GM21360 (cell line): ENCODE data around the gene SMC3.

Experiments
- ATAC-seq: cut with Tn5 transposase; IDR thresholded peaks from one replicate; pipeline ENCODE4 v1.9.1; 2021; ENCODE audit warnings: mild to moderate bottlenecking, moderate library complexity; ENCODE audit not compliant: unreplicated experiment

The SMC3 gene

DNA sequence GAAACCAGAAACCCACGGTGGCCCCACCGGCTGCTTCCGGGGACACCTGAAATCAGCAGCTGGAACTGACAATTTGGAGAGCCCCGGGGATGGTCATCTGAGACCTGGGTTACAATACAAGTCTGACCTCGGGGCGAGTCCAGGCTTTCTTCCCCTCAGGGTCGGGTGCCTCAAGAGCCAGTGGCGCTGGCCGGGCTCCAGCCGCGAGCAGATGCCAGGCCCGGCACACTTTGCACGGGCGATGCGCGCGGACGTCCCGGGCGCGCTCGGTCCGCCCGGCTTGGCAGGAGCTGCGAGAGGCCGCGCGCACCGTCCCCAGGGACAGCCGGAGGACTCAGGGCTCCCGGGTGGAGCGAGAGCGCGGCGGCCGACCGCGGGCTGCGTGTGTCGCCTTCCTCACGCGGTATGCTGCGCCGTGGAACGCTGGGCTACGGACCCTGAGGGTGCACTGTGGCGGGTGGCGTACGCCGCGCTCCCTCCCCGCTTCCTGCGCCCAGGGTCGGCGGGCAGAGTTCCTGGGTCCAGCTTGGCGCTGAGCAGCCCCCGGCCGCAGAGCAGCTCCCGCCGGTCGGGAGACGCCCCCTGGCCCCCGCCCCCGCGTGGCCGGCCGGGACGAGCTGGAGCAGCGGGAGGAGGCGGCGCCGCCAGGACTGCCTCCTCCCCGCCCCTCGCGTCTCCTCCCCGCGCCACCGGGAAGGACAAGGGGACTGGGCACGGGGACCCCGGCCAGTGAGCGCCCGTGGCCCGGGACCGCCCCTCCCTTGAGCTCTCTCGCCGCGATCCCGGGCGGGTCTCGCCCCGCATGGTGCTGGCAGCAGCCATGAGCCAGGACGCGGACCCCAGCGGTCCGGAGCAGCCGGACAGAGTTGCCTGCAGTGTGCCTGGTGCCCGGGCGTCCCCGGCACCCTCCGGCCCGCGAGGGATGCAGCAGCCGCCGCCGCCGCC is 76.4 kb downstream of the SMC3 start, which contains the start of gene RBM20:
RBM20 (plus strand) TSS at position 684 of the 945 bp plus-strand sequence; CDS start at position 803, 119 bp downstream.
- peak; percentile 47 for ATAC-seq

DNA sequence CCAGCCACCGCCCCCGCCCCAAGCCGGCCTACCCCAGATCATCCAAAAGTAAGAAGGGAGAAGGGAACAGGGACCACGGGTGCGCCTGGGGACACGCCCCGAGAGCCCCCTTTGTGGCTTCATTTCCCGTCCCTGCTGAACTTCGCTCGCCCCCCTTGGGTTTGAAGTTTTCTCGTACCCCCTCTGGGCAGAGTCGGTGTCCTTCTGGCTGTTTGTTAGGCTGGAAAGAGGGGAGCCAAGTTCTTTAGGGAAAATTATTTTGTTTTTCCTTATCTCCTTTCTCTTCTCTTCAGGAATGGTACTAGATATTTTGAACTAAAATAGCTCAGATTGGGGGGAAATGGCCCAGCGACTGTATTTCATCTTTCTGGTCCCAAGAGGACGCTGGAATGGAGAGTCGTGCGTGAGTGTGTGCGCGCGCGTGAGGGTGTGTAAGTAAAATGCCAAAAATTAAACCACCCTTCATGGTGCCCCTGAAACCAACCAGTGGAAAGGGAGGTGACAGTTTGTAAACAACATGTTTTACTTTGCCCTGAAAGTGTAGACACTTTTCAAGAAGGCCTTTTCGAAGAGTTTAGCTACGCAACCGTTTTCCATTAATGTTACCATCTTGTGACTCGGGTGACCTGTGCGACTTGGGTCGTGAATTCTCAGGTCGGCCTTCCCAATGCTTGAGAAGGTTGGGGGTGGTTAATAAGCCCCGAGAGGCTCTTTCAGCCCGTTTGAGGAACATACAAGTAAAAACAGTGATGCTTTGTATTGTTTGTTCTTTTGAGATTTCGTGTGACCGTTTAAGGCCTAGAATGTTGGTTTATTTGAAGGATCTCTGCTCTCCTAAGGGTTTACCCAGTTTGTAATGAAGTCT is 77.3 kb downstream of the SMC3 start:
- ATAC-seq, result no peak

DNA sequence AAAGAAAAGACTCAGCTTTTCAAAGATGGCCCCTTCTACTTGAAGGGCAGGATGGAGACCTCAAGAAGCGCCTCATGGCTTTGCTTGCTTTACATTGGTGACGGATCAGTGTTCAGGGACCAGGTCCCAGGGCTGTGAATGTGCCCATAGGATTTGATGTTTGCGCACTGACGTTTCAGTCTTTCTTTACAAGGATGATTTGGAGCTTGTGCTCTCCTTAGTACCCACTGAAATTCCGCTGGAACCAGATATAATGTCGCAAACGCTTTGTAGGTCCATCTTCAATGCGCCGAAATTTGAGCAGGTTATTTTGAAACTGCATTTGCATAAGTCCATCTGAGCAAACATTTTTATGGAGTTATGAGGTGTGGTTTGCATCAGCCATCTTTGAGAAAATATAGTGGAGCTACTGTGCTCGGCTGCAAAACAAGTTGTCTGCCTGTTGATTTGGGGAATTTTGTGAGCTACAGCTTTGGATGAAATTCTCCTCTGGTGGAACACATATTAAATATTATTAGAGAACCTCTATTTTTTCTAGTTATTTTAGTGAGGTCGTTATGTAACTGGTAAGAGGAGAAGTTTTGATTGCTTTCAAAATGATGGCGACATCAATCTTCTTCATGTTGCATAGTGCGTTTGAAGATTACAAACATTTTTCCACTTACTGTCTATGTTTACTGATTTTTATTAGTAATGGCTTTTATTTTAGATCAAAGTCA is 79.1 kb downstream of the SMC3 start:
- no peak for ATAC-seq

DNA sequence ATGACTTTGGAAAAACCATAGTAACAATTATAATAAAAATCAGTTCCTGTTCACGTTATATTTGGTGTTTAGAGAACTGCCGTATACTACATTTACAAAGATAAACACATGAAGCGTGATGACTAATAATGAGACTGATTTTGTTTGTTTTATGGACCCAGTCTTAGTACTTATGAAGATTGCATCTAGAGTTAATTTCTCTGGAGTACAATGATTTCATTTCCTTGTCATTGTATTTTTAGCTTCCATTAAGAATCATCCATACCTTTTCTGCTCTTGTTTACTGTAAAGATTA is 79.6 kb downstream of the SMC3 start:
- no peak for ATAC-seq

DNA sequence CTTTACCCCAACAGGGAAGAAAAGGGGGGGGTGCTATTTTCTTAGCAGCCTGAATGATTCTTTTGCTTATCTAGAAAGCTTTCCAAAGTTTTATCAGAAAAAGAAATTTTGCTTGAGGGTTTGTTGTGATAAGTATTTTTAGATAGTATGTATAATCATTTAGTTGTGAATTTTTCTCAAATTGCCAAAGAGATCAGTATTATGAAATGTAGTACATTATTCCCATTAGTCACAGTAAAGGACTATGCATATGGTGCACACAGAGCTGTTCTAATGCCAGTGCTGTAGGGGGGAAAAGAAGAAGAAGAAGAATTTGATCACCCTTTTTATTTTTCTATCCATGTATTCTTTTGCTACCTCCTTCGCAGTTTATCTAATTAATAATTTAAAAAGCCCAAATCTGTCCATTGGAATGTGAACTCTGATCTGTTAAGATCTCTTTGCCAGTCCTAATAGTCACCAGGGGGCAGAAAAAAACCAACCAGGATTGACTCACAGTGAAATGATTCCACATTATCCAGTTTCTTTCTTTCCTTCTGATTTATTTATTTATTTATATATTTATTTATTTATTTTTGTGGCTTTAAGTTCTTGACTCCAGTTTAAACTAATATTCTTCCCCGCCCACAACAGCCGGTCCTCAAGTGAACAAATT is 81.3 kb downstream of the SMC3 start:
- ATAC-seq, result no peak

DNA sequence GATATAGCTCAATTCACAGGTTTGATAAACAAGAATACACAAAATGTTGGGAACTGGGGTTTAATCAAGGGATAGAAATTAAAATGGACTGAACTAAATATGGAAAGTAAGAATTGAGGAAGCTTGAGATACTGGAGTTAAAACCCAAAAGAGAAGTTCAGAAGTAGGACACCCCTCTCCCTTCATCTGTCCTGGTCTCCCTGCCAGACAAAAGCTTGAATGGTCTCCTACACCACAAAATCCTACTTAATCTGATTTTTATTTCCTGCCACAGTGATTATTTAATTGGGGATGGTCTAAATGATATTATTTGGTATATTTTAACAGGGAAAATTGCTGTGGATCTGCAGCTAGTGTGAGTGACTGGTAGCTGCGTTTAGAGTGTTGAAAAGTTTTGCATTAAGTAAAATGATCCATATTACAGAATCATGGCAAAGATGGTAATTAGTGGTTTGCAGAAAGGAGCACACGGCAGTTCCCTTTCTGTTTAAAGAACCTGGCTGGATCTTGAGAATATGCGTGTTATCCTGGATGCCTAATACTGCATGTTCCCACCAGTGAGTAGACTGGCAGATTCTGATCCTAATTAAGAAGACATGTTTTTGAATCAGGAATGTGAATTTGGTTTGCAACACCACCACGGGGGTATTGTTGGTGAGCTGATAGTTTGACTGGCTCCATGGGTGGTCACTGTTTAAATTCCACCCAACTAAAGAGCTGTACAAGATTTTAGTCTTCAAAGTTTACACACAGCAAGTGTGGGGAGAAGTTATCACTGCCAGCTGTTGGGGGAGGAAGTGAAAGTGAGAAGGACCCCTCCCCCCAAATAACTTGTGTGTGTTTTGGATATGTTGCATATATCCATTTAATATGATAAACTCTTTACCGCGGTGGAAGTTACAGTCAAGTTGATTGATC is 82.1 kb downstream of the SMC3 start:
- ATAC-seq, result no peak

DNA sequence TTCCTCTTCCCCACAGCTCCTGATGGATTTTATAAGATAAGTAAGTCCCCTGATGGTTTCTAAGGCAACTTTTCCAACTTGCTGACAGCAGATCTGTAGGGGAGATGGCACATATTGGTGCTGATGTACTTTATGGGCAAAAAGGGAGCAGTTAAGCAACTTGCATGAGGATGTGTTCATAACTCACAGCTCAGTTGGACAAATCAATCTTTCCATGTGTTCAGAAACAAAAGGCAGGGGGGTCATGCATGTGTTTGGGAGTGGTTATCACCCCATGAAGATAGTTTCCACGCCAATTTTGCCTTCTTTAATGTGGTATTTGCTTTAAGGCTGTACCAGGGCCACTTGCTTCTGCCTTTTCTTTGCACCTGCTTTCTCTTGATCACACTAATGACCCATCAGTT is 82.8 kb downstream of the SMC3 start:
- no peak for ATAC-seq

DNA sequence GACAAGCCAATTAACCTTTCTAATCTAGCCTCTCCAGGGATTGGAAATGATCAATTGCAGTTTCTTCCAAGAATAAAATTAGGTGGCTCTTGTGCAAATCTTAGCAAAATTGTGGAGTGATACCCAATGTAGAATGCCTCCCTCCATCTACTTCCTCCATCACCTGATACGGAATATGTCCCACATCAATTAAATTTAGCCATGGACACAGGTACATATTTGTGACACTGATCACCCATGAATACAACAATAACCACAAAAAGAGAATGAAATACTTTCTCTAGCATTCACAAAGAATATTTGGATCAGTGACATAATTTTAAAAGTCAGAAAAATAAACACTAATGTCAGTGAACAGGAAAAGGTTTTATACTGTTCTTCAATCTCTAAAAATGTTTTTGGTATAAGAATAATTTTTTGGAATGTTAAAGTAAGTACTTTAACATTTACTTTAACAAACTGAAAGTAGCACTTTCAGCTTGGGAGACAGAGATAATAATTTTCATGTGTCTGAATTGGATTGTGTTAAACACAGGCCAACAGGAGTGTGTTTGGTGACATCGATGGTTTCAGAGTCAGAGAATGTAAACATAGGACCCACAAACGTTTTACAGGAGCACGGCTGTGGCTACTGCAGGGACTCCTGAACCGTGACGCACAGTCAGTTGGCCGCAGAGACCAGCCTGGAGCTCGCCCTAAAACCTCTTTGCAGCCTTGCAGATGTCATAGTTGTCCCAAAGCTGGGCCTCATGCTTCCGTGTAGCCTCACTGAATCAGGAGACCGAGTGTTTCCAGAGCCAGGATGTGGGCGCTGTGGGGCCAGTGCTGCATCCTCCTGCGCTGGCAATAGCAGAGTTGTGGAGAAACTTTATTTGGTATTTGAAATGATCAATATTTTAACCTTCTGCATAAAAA is 83.8 kb downstream of the SMC3 start:
- ATAC-seq, result peak; percentile 87

DNA sequence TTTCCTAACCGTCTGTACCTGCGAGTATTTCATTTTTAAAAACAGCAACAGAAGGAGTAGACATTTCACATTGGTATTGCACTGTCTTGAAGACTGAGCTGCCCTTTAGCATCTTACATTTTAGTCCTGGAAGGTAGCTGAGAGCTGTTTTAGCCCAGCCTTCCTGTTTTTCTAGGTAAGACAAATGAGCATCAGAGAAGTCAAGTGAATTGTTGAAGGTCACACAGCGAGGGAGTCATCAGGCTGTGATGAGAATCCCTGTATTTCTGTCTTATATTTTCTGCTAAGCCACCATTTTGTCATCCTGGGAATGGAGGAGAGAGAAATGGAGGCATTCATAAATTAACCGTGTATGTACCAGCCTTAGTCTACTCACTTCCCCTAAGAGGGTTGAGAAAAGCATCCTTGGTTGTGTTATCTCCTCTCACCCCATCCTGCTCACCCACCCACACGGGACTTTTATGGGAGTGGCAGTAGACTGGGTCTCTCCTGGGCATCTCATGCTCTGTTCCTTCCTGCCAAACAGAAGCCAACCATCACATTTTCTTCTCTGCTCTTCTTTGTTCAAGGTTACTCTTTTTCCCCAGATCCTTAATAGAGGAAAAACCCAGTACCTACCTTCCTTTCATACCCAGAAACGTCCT is 85.1 kb downstream of the SMC3 start:
- no peak for ATAC-seq
